Omental fat pad (tissue), 4 donors: ENCODE results near the gene SGK1. TPM values are rescaled to one million over a fixed set of nuclear protein-coding genes. Genes with fewer than 3 reads are reported as not detected.
"Not testable (repeated sequence)": the region's sequence is repeated elsewhere in the genome, so short reads cannot be mapped to it uniquely, and the experiment has no call there.

Experiments
- ATAC-seq: fragments of 150-250 bp; one replicate; pipeline ENCODE4 v1.9.1; 2016; ENCODE audit warnings: mild to moderate bottlenecking, moderate library complexity; ENCODE audit not compliant: low FRiP score
- DNase-seq: peaks from one replicate; pipeline ENCODE4 v3.0.0-alpha.2; 2019; ENCODE audit warnings: low spot score
- total RNA-seq, 4 donors: library from RNA; depleted of rRNA; stranded (reverse); fragments of >200 nt; gene quantifications; one replicate each; pipeline ENCODE4 v1.1.0, GENCODE V29; 2016
- TF ChIP-seq, protein P1 (sequence below), 3 donors: fragments of 450-650 bp; IDR thresholded peaks; one replicate each; pipeline ENCODE4 v1.5.1; 2016 to 2017; ENCODE audit warnings: antibody characterized with exemption in 3 of 3, mild to moderate bottlenecking in 3 of 3, moderate library complexity in 2 of 3

SGK1 gene
- total RNA-seq, 4 donors from 2014 or later = 355 to 1,386 (median 540) TPM

DNA sequence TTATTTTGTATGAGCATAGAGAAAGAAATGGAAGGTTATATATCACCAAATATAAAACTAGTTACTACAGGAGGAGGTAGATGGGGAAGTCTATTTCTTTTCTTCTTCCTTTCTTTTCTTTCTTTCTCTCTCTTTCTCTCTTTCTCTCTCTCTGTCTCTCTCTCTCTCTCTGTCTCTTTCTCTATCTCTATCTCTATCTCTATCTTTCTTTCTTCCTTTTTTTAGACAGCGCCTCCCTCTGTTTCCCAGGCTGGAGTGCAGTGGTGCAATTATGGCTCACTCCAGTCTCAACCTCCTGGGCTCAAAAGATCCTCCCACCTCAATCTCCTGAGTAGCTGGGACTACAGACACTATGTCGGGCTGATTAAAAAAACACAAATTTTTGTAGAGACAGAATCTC is 10.2 kb upstream of the SGK1 start:
- TF ChIP-seq, protein P1, sequence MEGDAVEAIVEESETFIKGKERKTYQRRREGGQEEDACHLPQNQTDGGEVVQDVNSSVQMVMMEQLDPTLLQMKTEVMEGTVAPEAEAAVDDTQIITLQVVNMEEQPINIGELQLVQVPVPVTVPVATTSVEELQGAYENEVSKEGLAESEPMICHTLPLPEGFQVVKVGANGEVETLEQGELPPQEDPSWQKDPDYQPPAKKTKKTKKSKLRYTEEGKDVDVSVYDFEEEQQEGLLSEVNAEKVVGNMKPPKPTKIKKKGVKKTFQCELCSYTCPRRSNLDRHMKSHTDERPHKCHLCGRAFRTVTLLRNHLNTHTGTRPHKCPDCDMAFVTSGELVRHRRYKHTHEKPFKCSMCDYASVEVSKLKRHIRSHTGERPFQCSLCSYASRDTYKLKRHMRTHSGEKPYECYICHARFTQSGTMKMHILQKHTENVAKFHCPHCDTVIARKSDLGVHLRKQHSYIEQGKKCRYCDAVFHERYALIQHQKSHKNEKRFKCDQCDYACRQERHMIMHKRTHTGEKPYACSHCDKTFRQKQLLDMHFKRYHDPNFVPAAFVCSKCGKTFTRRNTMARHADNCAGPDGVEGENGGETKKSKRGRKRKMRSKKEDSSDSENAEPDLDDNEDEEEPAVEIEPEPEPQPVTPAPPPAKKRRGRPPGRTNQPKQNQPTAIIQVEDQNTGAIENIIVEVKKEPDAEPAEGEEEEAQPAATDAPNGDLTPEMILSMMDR (IDR thresholded peaks at IDR 0.05) = no peak
- ATAC-seq = no peak
- no peak for DNase-seq

DNA sequence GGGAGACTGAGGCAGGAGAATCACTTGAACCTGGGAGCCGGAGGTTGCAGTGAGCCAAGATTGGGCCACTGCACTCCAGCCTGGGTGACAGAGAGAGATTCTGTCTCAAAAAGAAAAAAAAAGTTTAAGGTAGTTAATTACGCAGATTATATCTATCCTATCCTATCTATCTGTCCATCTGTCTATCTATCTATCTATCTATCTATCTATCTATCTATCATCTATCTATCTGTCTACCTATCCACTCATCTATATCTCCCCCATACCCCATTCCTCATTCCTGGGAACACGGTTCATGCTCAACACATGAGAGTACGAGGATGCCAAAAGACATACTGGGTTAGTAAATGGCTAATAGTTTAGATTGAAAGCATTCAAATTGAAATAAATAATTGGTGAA is 8.3 kb upstream of the SGK1 start:
- ATAC-seq, DNase-seq: not testable (repeated sequence)

DNA sequence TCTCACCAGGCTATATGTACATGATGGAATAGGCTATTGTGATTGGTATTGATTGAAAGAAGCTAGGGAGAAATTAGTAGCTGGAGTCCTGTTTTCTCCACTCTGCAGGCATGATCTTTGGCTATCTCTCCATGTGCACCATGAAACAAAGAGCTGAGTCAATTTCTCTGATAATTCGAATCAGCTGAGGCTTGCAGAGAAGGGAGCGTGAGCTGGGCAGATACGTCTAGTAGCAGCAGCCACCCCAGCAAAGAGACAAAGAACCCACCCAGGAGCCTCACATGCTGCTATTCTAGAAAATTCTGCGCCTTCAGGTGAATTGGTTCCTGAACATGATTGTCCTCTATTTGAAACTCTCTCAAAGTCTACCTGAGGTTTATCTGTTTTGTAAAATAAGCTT is 6.9 kb upstream of the SGK1 start:
- DNase-seq = no peak
- ATAC-seq = no peak
- TF ChIP-seq, protein P1 (IDR thresholded peaks at IDR 0.05) = no peak

DNA sequence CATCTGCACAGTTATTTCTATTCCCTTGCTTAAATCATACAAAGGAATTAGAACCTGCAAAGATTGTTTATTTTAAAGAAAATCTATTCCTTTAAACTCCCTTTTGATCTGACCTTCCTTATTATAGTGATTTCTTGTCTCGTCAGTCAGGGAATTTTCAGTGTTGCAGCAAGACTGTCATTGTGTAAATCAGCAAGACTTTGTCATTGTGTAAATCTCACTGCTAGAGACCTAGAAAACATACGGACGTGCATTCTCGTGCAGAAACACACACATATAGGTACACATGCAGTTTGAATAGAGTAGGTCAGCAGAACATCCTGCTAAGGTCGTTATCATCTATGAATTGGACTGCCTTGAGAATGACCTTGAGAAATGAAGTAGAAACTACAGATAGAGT is 6.2 kb upstream of the SGK1 start:
- ATAC-seq = no peak
- no peak for DNase-seq
- TF ChIP-seq, protein P1 (IDR thresholded peaks at IDR 0.05) = no peak

DNA sequence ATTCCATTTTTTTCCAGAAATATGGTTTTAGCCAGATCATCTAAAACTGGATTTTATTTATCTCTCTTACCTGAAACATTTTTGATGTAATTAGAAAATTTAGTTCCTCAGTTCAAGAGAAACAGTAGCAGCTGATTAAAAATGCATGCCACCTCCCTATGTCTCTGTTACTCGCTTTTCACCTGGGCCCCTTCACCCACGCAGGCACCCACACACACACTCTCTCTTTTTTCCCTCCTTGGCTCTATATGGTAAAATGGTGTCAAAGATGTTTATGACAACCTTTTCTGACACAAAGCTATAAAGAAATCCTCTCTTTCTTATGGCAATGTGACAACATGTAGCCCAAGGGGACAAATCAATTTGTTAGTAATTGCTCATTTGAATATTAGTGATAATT is 5.8 kb upstream of the SGK1 start:
- TF ChIP-seq, protein P1 (IDR thresholded peaks at IDR 0.05) = no peak
- no peak for DNase-seq

DNA sequence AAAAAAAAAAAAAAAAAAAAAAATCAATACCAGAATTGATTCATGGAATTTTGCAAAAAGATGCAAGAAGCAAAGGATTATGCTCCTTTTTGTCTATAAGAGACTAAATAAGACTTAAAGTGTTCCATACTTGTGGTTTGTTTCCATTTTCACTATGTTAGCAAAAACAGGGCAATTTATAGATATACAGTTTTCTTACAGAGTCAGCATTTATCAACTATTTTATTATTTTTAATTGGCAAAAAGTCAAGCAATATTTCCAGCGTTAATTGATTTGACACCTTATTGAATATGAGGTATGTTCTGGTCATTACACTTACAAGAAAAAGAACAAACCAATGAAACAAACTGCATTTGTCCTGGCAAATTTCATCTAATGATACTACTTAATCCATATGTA is 5.4 kb upstream of the SGK1 start:
- TF ChIP-seq, protein P1 (IDR thresholded peaks at IDR 0.05) = no peak
- DNase-seq = no peak
- no peak for ATAC-seq

More for the DNA sequence above, 5.8 kb upstream of the SGK1 start:
- no peak for ATAC-seq

DNA sequence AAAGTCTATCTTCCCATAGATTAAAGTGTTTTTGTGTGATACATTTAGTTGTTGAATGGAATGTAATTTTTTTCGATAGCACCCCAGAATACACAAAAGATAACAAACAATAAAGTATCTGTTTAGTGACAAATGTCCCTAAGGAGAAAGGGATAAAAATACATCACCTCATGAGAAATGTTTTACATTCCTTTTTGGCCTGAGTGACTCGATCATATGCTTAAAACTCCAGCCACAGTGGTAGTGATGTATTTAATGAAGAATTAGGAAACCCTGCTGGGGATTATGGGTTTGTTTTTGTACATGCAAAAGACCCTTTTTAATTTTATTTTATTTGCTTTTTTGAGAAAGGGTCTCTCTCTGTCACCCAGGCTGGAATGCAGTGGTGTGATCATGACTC is 4.3 kb upstream of the SGK1 start:
- DNase-seq (no peak), ATAC-seq (no peak)
- TF ChIP-seq, protein P1 (IDR thresholded peaks at IDR 0.05) = no peak

DNA sequence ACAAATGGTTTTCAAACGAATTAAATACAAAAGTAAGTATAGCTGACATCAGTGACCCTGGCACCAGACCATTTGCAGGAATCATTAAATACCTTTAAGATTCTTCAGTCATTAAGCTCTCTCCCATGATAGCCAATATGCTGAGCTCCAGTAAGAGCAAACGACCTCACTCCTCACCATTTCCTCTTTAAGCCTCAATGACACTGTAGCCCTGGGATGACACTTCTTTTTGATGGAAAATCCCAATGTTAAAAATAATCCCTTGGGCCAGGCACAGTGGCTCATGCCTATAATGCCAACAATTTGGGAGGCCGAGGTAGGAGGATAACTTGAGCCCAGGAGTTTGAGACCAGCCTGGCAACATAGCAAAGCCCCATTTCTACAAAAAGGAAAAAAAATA is 3.3 kb upstream of the SGK1 start:
- ATAC-seq = no peak

DNA sequence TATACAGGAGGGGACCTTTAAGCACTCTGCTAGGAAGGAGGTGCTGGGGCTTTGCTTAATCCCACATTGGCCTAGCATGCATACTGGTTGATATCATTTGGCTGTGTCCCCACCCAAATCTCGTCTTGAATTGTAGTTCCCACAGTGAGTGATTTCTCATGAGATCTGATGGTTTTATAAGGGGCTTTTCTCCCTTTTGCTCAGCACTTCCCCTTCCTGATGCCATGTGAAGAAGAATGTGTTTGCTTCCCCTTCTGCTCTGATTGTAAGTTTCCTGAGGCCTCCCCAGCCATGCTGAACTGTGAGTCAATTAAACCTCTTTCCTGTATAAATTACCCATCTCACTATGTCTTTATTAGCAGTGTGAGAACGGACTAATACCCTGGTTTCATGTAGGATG is 1.8 kb upstream of the SGK1 start:
- ATAC-seq, DNase-seq: not testable (repeated sequence)

More for the DNA sequence above, 3.3 kb upstream of the SGK1 start:
- DNase-seq = no peak
- TF ChIP-seq, protein P1 (IDR thresholded peaks at IDR 0.05) = no peak
